OCI-LY1 (cell line): ENCODE results near the gene GOT1.

Source experiments
- H2AFZ ChIP-seq: fragments of 200-600 bp; sonication (generic), shearing (Covaris generic); 2 replicates; pipeline ENCODE4 v1.6.0; 2014; ENCODE audit warnings: antibody characterized with exemption, mild to moderate bottlenecking, low read length
- H3F3A ChIP-seq: fragments of 200-600 bp; sonication (generic), shearing (Covaris generic); 2 replicates; pipeline ENCODE4 v1.6.0; 2014; ENCODE audit warnings: mild to moderate bottlenecking, antibody characterized with exemption, low read length, moderate library complexity; ENCODE audit not compliant: insufficient read depth
- H3K27ac ChIP-seq: fragments of 200-600 bp; sonication (generic); 2 replicates; pipeline ENCODE4 v1.5.1; 2014; ENCODE audit warnings: low read length, mixed run types, mild to moderate bottlenecking, low read depth; ENCODE audit not compliant: poor library complexity, severe bottlenecking
- H3K27me3 ChIP-seq: fragments of 200-600 bp; sonication (generic); 2 replicates; pipeline ENCODE4 v1.6.0; 2014; ENCODE audit warnings: antibody characterized with exemption, mild to moderate bottlenecking, low read length, moderate library complexity; ENCODE audit not compliant: insufficient read depth
- H3K36me3 ChIP-seq: fragments of 200-600 bp; sonication (generic); 2 replicates; pipeline ENCODE4 v1.6.1; 2014; ENCODE audit warnings: mild to moderate bottlenecking, antibody characterized with exemption, low read length, moderate library complexity, mixed read lengths; ENCODE audit not compliant: insufficient read depth
- H3K4me1 ChIP-seq: fragments of 200-600 bp; sonication (generic); 2 replicates; pipeline ENCODE4 v1.5.1; 2014; ENCODE audit warnings: mild to moderate bottlenecking, low read length, moderate library complexity; ENCODE audit not compliant: insufficient read depth, severe bottlenecking
- H3K4me2 ChIP-seq: fragments of 200-600 bp; sonication (generic), shearing (Covaris generic); 2 replicates; pipeline ENCODE4 v1.6.1; 2014; ENCODE audit warnings: low read length
- H3K4me3 ChIP-seq: fragments of 200-600 bp; sonication (generic); 2 replicates; pipeline ENCODE4 v1.5.1; 2014; ENCODE audit warnings: low read length, low read depth, mild to moderate bottlenecking, mixed read lengths; ENCODE audit not compliant: poor library complexity, severe bottlenecking
- H3K79me2 ChIP-seq: fragments of 200-600 bp; shearing (Covaris generic); 2 replicates; pipeline ENCODE4 v1.6.1; 2016; ENCODE audit warnings: mixed run types, low read length, mixed read lengths; ENCODE audit not compliant: insufficient read depth
- H3K9ac ChIP-seq: fragments of 200-600 bp; sonication (generic), shearing (Covaris generic); 2 replicates; pipeline ENCODE4 v1.6.1; 2014; ENCODE audit warnings: mild to moderate bottlenecking, low read length, mixed read lengths
- H3K9me2 ChIP-seq: fragments of 200-600 bp; sonication (generic), shearing (Covaris generic); 2 replicates; pipeline ENCODE4 v1.6.1; 2014; ENCODE audit warnings: low read depth, mild to moderate bottlenecking, low read length, mixed read lengths
- H3K9me3 ChIP-seq: fragments of 200-600 bp; shearing (Covaris generic); 2 replicates; pipeline ENCODE4 v1.6.1; 2014; ENCODE audit warnings: low read length, mixed read lengths
- H4K20me1 ChIP-seq: fragments of 200-600 bp; sonication (generic), shearing (Covaris generic); 2 replicates; pipeline ENCODE4 v1.6.0; 2016; ENCODE audit warnings: mild to moderate bottlenecking, low read length; ENCODE audit not compliant: insufficient read depth
- CTCF ChIP-seq: fragments of 200-600 bp; sonication (generic), shearing (Covaris generic); IDR thresholded peaks from 2 replicates; pipeline ENCODE4 v1.5.1; 2017; ENCODE audit warnings: mild to moderate bottlenecking, antibody characterized with exemption, low read length, moderate library complexity, mixed read lengths
- EZH2 ChIP-seq: fragments of 200-600 bp; sonication (generic), shearing (Covaris generic); IDR thresholded peaks from 2 replicates; pipeline ENCODE4 v1.8.0; 2017; ENCODE audit warnings: borderline replicate concordance, mixed run types, mild to moderate bottlenecking, antibody characterized with exemption, low read length, moderate library complexity, mixed read lengths

GOT1 gene

GRCh38 chr10:99387071-99387470 lies 43.4 kb downstream of the GOT1 start:
- no peaks in the 10 kb centered on the region for H3K79me2 ChIP-seq
- H2AFZ ChIP-seq: no peak overlapping the region
- H3K4me1 ChIP-seq: no peaks in the 10 kb centered on the region
- no peak overlapping the region for H3K9ac ChIP-seq
- H4K20me1 ChIP-seq: no peaks in the 10 kb centered on the region
- H3F3A ChIP-seq: no peaks in the 10 kb centered on the region
- H3K4me3 ChIP-seq: no peak overlapping the region
- no peak overlapping the region for H3K4me2 ChIP-seq
- no peak for TF ChIP-seq EZH2
- TF ChIP-seq CTCF: no peak
- H3K9me2 ChIP-seq: no peaks in the 10 kb centered on the region
- no peak overlapping the region for H3K27ac ChIP-seq
- H3K9me3 ChIP-seq: no peaks in the 10 kb centered on the region
- no peaks in the 10 kb centered on the region for H3K27me3 ChIP-seq
- H3K36me3 ChIP-seq: no peaks in the 10 kb centered on the region

DNA sequence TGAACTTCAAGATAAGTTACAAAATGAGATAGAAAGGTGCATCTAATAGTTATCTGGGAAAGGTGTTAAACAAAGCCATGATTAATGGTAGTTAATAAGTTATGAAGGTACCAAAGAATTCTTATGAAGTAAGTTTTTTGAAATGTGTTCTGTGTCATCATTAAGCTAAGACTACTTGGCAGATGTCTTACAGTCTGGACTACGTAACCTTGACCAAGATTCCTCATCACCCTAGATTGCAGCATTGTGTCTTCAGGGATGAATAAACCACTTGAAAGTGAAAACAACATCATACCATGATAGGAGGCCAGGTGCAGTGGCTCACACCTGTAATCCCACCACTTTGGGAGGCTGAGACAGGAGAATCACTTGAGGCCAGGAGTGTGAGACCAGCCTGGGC lies 48.2 kb downstream of the GOT1 start:
- Histone ChIP-seq H3K9me2 (no peaks in the 10 kb centered on the region), H3K4me3 (no peak overlapping the region), H3F3A (no peaks in the 10 kb centered on the region), H3K9ac (no peak overlapping the region), H3K27me3 (no peaks in the 10 kb centered on the region), H3K4me1 (no peaks in the 10 kb centered on the region), H3K4me2 (no peak overlapping the region), H4K20me1 (no peaks in the 10 kb centered on the region), H3K36me3 (no peaks in the 10 kb centered on the region), H3K27ac (no peak overlapping the region), H2AFZ (no peak overlapping the region), H3K79me2 (no peaks in the 10 kb centered on the region), H3K9me3 (no peaks in the 10 kb centered on the region)
- TF ChIP-seq EZH2 (no peak), CTCF (no peak)

DNA sequence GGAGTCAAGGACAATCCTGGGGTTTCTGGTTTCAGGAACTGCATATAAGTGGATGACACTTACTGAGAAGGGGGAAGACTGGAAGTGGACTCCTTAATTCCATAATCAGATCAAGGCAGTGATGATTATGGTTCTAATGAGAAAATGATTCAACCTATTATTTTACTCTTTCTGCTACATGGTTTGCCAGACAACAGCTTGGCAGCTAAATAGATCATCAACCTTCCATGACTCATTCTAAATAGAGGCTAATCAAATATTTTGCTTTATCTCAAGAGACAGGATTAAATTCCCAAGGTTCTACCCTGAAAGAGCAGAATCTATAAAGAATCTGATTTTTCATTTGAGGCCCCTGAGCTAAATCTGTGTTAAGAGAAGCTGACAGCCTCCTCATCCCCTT lies 55.0 kb downstream of the GOT1 start:
- Histone ChIP-seq H3K27me3 (no peaks in the 10 kb centered on the region), H3K4me3 (no peak overlapping the region), H3K79me2 (no peaks in the 10 kb centered on the region), H3K4me2 (no peak overlapping the region), H3K36me3 (no peaks in the 10 kb centered on the region), H3F3A (no peaks in the 10 kb centered on the region), H3K9me2 (no peaks in the 10 kb centered on the region), H3K4me1 (no peaks in the 10 kb centered on the region), H3K27ac (no peak overlapping the region), H3K9me3 (no peaks in the 10 kb centered on the region), H4K20me1 (no peaks in the 10 kb centered on the region), H2AFZ (no peak overlapping the region), H3K9ac (no peak overlapping the region)
- TF ChIP-seq EZH2 (no peak), CTCF (no peak)
